ENCODE results near the gene SP2. TPM values are rescaled to one million over a fixed set of nuclear protein-coding genes. Genes with fewer than 3 reads are reported as not detected.

The SP2 gene
- total and polyA plus RNA-seq, 2 of the 8 experiments (the other 6 are each of a cell fraction or from before 2014, with no cell fraction given) = 5.6 to 13.8 TPM

- TF ChIP-seq USF2 (IDR thresholded peaks at IDR 0.05; ENCODE audit: low read length) (peak; percentile 65; the same call in 1 of the 2 replicates), PHF8 (conservative IDR thresholded peaks at IDR 0.05; ENCODE audit: low read depth, low read length) (peak; percentile 85), TBP (IDR thresholded peaks at IDR 0.05; ENCODE audit: low read depth, low read length) (peak; percentile 67), SP4 (IDR thresholded peaks at IDR 0.05; ENCODE audit: low read length) (peak; percentile 85; the same call in 1 of the 2 replicates), EZH2 (IDR thresholded peaks at IDR 0.05; ENCODE audit: low read depth, low read length, severe bottlenecking) (no peak), JUND (IDR thresholded peaks at IDR 0.05; ENCODE audit: low read length) (no peak), BACH1 (IDR thresholded peaks at IDR 0.05; ENCODE audit: low read length) (peak; percentile 85; the same call in 1 of the 2 replicates), EP300 (IDR thresholded peaks at IDR 0.05; ENCODE audit: borderline replicate concordance in 1 of 2, low read depth in 2 of 2, low read length in 2 of 2) (peak in 1 of 2 experiments; percentile 17; a peak in 1 of 3 replicates), CEBPB (IDR thresholded peaks at IDR 0.05; ENCODE audit: low read depth, low read length) (peak; percentile 74), SP2 (IDR thresholded peaks at IDR 0.05; ENCODE audit: low read length) (peak; percentile 26; the same call in 1 of the 2 replicates), RBBP5 (IDR thresholded peaks at IDR 0.05; ENCODE audit: borderline replicate concordance, low read depth, low read length) (0 out of 2 replicates have a peak, but pooled peaks have one; percentile 31), POLR2A (IDR thresholded peaks at IDR 0.05; ENCODE audit: control extremely low read depth in 1 of 2, low read depth in 2 of 2, low read length in 2 of 2) (peak; percentile 66 to 91), POU5F1 (IDR thresholded peaks at IDR 0.05; ENCODE audit: low read depth, low read length) (no peak), NRF1 (IDR thresholded peaks at IDR 0.05; ENCODE audit: low read depth, low read length) (no peak), POLR2AphosphoS5 (IDR thresholded peaks at IDR 0.05; ENCODE audit: low read depth, low read length) (peak; percentile 92), KDM4A (IDR thresholded peaks at IDR 0.05; ENCODE audit: low read depth, low read length, severe bottlenecking) (peak; percentile 96), TAF7 (optimal IDR thresholded peaks at IDR 0.05; ENCODE audit: borderline replicate concordance, low read depth, low read length) (peak; percentile 22), BCL11A (IDR thresholded peaks at IDR 0.05; ENCODE audit: low read depth in 2 of 2, low read length in 2 of 2) (no peak), GTF2F1 (IDR thresholded peaks at IDR 0.05; ENCODE audit: borderline replicate concordance, low read depth, low read length) (peak; percentile 47; the same call in 1 of the 2 replicates), SAP30 (IDR thresholded peaks at IDR 0.05; ENCODE audit: insufficient read depth, insufficient replicate concordance, low read length) (no peak), EGR1 (IDR thresholded peaks at IDR 0.05; ENCODE audit: borderline replicate concordance, low read depth, low read length) (peak; percentile 8; the same call in 1 of the 2 replicates), MAFK (IDR thresholded peaks at IDR 0.05; ENCODE audit: low read depth, low read length) (no peak), FOSL1 (IDR thresholded peaks at IDR 0.05; ENCODE audit: insufficient read depth, low read depth, low read length) (peak; percentile 97)
These were observed 74.9 kb downstream of the SP2 start, which contains the start of gene CDK5RAP3 (continued) for GRCh38 chr17:47970725-47971499.
